Ectodermal cell (in vitro differentiated cells): ENCODE data around the gene STAT2.

ENCODE experiments used
- H3K27ac ChIP-seq: 2 replicates; pipeline ENCODE4 v1.7.0; 2013; ENCODE audit warnings: mild to moderate bottlenecking, low read depth, low read length; ENCODE audit not compliant: insufficient read depth, poor library complexity, severe bottlenecking
- H3K27me3 ChIP-seq: 2 replicates; pipeline ENCODE4 v1.7.0; 2013; ENCODE audit warnings: mild to moderate bottlenecking, low read length; ENCODE audit not compliant: insufficient read depth, control insufficient read depth, poor library complexity, severe bottlenecking
- H3K36me3 ChIP-seq: one replicate; pipeline ENCODE4 v1.7.0; 2013; ENCODE audit warnings: low read length; ENCODE audit not compliant: control insufficient read depth, insufficient read depth
- H3K4me1 ChIP-seq: one replicate; pipeline ENCODE4 v1.7.0; 2013; ENCODE audit warnings: low read length; ENCODE audit not compliant: control insufficient read depth, insufficient read depth
- H3K4me3 ChIP-seq: 2 replicates; pipeline ENCODE4 v1.7.0; 2013; ENCODE audit warnings: low read depth, low read length, control low read depth; ENCODE audit not compliant: insufficient read depth
- H3K9me3 ChIP-seq: 2 replicates; pipeline ENCODE4 v1.7.0; 2013; ENCODE audit warnings: mild to moderate bottlenecking, low read length, moderate library complexity; ENCODE audit not compliant: control insufficient read depth
- WGBS, 2 experiments: methylation state at CpG; one replicate each; pipeline ENCODE4 v1.1.7; 2013; ENCODE audit warnings: missing lambda C conversion rate in 2 of 2; 5-methylcytosine and 5-hydroxymethylcytosine counted together

Gene STAT2

GRCh38 chr12:56296295-56296694 lies 63.6 kb downstream of the STAT2 start:
- Histone ChIP-seq H3K36me3 (peaks cover 4% of the 10 kb centered on the region), H3K4me1 (peaks cover 4% of the 10 kb centered on the region), H3K27me3 (no peaks in the 10 kb centered on the region), H3K27ac (no peak overlapping the region), H3K4me3 (no peak overlapping the region), H3K9me3 (no peaks in the 10 kb centered on the region)
- WGBS, 2 experiments: 89 to 96% methylated on average over 5 of the region's 5 CpGs

GRCh38 chr12:56293795-56294194 lies 66.1 kb downstream of the STAT2 start:
- Histone ChIP-seq H3K36me3 (peaks cover 4% of the 10 kb centered on the region), H3K27ac (no peak overlapping the region), H3K27me3 (no peaks in the 10 kb centered on the region), H3K9me3 (no peaks in the 10 kb centered on the region), H3K4me1 (peaks cover 4% of the 10 kb centered on the region), H3K4me3 (no peak overlapping the region)
- WGBS, 2 experiments: 90 to 94% methylated on average over 5 of the region's 5 CpGs
